ENCODE measurements around the gene GAMT.
"Not testable (repeated sequence)": the region's sequence is repeated elsewhere in the genome, so short reads cannot be mapped to it uniquely, and the experiment has no call there.

Gene GAMT

GRCh38 chr19:1421218-1421957 lies 20.0 kb upstream of the GAMT start:
- H3K4me3 ChIP-seq (ENCODE audit: low read depth, low read length), result no peak overlapping the region
- no peak for DNase-seq (ENCODE audit: low read depth)

DNA sequence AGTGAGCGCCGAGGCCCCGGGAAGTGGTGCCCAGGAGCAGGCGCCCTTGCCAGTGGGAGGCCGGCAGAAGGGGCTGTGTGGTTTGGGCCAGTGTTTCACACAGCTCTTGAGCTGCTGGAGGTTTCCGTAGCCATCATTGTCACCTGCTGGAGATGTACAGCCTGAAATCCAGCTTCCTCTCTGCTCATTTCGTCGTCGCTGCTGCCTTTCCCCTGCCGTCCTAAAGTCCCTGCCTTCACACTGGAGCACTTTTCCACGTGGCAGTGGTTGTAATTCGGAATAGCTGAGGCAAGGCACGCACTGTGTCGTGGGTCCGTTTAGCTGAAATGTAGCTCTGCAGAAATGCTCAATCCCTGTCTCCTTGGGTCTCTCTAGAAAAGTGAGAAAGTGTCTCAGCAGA lies 19.2 kb upstream of the GAMT start:
- DNase-seq (ENCODE audit: low read depth), result no peak
- no peak overlapping the region for H3K4me3 ChIP-seq (ENCODE audit: low read depth, low read length)

- not testable (repeated sequence) for DNase-seq (ENCODE audit: low read depth); H3K4me3 ChIP-seq (ENCODE audit: low read depth, low read length)
Observed at GRCh38 chr19:1420085-1420484, 18.7 kb upstream of the GAMT start.

DNA sequence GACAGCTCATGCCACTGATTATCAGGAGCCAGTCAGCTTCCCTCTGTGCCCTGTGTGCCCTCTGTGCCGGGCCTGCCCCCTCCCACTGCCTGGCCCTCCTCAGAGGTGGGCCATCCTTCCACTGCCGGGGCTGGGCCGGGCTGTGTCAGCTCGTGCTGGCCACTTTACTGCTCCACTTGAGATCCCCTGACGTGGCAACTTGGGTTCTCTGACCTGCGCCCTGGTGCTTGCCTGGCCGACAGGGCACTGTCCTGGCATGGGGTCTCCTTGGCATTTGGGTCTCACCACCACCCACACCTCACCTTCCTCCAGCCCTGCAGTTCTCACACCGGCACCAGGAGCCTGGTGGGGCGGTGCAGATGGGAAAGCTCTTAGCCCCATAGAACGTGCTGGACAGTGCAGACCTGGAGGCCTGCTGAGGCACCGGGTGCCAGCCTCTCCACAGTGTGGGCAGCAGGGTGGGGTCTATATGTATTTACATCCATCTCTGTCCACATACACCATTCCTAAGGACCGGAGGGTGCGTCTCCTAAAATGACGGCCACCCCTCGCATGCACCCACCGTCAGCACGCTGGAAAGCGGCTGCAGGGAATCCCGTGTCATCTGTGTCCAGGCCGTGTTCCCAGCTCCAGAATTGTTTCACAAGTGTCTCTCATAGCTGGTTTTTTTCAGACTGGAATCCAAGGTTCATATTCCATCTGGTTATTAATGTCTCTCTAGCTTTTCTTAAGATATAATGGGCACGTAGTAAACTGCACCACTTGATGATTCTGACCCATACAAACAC lies 17.8 kb upstream of the GAMT start:
- DNase-seq (ENCODE audit: low read depth), result no peak
- H3K4me3 ChIP-seq (ENCODE audit: low read depth, low read length), result no peak overlapping the region

GRCh38 chr19:1418496-1418775 lies 17.1 kb upstream of the GAMT start:
- DNase-seq (ENCODE audit: low read depth), result no peak
- no peak overlapping the region for H3K4me3 ChIP-seq (ENCODE audit: low read depth, low read length)

- DNase-seq (ENCODE audit: low read depth), result no peak
- H3K4me3 ChIP-seq (ENCODE audit: low read depth, low read length), result no peak overlapping the region
Observed at GRCh38 chr19:1417681-1418495, 16.5 kb upstream of the GAMT start.

DNA sequence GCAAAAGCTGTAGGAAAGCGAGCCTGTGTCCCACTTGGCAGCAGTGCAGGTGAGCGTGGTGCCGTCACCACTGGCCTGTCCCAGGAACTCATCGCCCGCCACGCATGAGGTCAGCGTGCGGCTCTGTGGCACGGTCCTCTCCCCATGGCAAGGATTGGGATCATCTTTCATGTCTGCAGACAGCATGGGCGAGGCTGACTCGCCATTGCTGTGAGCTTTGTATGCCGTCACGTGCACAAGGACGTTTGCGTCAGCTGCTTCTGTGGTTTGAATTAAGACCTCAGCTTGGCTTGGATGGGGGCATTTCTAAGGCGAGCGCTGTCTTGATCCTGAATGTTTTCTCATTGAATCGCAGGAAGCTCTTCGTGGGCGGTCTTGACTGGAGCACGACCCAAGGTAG lies 15.8 kb upstream of the GAMT start:
- H3K4me3 ChIP-seq (ENCODE audit: low read depth, low read length), result no peak overlapping the region

DNA sequence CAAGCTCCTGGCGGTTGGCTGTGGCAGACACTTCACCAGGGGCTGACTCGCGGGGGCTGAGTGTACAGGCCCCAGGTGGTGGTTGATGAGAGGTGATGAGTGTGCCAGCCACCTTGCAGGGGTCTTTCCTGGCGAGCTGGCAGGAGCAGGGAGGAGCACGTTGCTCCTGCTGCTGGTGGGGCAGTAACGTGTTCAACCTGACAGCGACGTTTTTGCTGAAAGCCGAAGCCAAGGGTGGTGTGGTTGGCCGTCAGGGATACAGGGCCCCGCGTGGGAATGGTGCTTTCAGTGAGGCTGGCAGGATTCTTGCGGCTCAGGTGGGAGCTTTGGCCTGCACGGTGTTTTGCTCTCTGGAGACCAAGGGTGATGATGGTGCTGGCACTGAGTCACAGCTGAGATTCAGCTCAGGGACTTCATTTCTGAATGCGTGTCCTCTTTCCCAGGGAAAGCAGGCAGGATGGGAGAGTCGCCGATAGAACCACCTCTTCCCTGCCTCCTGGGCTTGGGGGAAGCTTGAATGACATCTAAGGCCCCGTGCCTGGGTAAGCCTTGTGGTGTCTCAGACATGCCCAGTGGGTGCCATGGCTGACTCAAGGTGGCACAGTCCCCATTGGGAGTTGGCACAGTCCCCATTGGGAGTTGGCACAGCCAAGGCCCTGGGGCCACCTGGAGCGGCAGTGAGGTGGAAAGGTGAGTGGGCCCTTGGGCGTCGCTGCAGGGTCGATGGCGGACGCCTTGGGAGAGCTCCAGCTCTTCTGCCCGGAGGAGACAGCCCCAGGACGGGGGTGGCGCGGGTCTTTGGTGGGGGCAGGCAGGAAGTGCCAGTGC lies 14.9 kb upstream of the GAMT start:
- no peak overlapping the region for H3K4me3 ChIP-seq (ENCODE audit: low read depth, low read length)
- no peak for DNase-seq (ENCODE audit: low read depth)

More for the DNA sequence above, 15.8 kb upstream of the GAMT start:
- DNase-seq (ENCODE audit: low read depth), result no peak

- DNase-seq (ENCODE audit: low read depth), result no peak
- H3K4me3 ChIP-seq (ENCODE audit: low read depth, low read length), result no peak overlapping the region
Observed at GRCh38 chr19:1412995-1413800, 11.9 kb upstream of the GAMT start.

DNA sequence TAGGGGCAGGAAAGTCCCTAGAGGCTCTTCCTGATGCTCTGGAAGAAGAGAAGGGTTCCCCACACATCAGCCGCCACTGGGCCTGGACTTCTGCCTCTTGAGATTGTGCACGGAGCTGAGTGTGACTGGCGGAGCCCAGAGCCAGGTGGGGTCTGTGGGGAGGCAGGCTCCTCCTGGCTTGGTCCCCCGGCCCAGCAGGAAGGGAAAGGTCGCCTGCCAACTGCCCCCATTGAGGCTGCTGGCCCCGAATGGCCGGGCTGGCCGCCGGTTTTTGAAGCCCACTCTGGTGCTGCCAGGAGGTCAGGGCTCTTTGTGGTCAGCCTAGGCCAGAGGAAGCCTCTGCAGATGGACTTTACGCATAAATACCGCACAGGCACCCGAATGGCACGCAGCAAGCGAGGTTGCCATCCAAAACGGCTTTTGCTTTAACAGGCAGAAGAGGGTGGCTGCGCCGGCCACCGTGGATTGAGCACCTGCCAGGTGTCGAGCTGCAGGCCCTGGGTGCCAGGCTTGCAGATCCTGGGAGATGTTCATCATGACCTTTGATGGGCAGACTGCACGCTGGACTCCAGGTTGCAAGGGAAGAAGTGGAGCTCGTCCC lies 11.1 kb upstream of the GAMT start:
- H3K4me3 ChIP-seq (ENCODE audit: low read depth, low read length), result no peak overlapping the region

GRCh38 chr19:1411255-1412191 lies 10.2 kb upstream of the GAMT start:
- no peak overlapping the region for H3K4me3 ChIP-seq (ENCODE audit: low read depth, low read length)

More for the DNA sequence above, 11.1 kb upstream of the GAMT start:
- no peak for DNase-seq (ENCODE audit: low read depth)

GRCh38 chr19:1410789-1411188 lies 9.4 kb upstream of the GAMT start:
- no peak for DNase-seq (ENCODE audit: low read depth)
- no peak overlapping the region for H3K4me3 ChIP-seq (ENCODE audit: low read depth, low read length)

More at GRCh38 chr19:1411255-1412191, 10.2 kb upstream of the GAMT start:
- no peak for DNase-seq (ENCODE audit: low read depth)

- H3K4me3 ChIP-seq (ENCODE audit: low read depth, low read length), result peak overlapping the region; percentile 90
- no peak for DNase-seq (ENCODE audit: low read depth)
Observed at GRCh38 chr19:1410136-1410786, 8.9 kb upstream of the GAMT start.

GRCh38 chr19:1409204-1410005 lies 8.1 kb upstream of the GAMT start:
- peak overlapping the region; percentile 90 for H3K4me3 ChIP-seq (ENCODE audit: low read depth, low read length)
- DNase-seq (ENCODE audit: low read depth), result no peak

DNA sequence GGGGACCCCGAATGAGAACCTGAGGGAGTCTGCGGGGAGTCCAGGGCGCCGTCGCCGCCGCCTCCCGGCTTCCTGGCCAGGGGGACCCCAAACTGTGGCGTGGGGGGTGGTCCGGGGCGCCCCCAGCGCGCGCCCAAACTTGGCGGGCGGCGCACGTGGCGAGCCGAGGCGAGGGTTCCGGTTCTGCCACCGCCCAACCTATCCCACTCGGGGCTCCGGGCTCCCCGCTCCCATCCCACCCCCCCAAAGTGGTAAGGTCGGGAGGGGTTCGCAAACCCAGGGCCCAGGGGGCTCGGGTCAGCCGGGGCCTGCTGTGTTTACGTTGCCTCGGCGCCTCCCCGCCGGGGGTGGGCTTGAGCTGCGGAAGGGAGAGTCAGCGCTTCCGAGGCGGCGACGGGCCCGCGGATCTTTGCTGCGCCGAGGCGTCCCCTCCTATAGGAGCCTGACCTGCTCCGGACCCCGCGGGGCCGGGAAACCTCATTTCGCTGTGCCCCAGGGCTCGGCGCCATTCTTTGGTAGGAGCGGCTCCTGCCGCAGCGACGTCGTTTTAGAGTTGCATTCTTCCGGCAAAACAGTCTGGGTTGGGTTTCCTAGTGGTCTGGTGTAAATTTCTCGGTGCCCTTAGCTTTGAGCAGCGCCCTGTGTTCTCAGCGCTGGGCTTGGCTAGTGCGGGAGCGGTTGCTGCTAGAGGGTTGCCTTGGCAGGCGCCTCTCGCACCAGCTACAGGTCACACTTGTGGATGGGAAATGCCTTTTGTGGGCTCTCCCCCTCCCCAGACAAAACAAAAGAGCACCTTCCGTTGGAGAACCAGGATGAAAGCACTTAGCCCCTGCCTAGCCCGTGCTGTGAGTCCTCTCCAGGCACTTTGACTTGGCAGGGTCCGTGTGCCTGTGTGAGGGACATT lies 7.2 kb upstream of the GAMT start:
- H3K4me3 ChIP-seq (ENCODE audit: low read depth, low read length), result peak overlapping the region; percentile 90
- DNase-seq (ENCODE audit: low read depth), result no peak

All from skeletal muscle cell (primary cell).